ENCODE measurements around the gene NAMPT. TPM values are rescaled to one million over a fixed set of nuclear protein-coding genes. Genes with fewer than 3 reads are reported as not detected.

NAMPT gene
- total and polyA plus RNA-seq, 9 of the 15 experiments (the other 6 are each of a cell fraction or from before 2014, with no cell fraction given) = 41.1 to 160 (median 106) TPM

DNA sequence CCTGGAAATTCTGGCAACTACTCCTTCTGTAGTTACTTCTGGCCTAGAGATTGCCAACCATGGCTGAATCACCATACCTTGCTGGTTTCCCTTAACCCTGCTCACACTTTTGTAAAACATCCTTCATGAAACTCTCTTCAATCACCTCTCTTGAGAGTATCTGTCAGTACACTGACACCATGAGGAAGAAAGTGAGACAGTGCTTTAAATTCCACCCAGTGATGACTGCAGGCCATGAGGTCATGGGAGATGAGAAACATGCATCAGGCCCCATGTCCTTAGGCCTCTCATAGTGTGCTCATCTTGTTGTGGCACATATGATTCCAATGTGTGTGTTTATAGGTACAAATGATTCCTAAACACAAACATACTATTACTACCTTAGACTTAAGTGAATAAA lies 24.6 kb upstream of the NAMPT start:
- DNase-seq (ENCODE audit: extremely low read depth in 1 of 4, low spot score in 3 of 4) (no peak), FAIRE-seq (no peak), ATAC-seq (0 out of 3 replicates have a peak, but pooled peaks have one; percentile 27)
- Histone ChIP-seq H3K79me2 (ENCODE audit: control insufficient read depth, insufficient read depth, low read length) (no peaks in the 10 kb centered on the region), H3K9me1 (ENCODE audit: control insufficient read depth, insufficient read depth, low read length) (no peaks in the 10 kb centered on the region), H3K4me2 (ENCODE audit: insufficient read depth, low read length) (no peak overlapping the region), H3K27ac (ENCODE audit: extremely low read depth, low read depth, low read length) (no peak overlapping the region), H4K20me1 (replicated peaks; ENCODE audit: control insufficient read depth, insufficient read depth, low read length) (no peaks in the 10 kb centered on the region), H2AFZ (ENCODE audit: low read depth, low read length) (no peak overlapping the region), H3K4me3 (no peak overlapping the region), H3K9ac (ENCODE audit: insufficient read depth in 1 of 2, low read depth in 2 of 2, low read length in 2 of 2) (no peak overlapping the region), H3K4me1 (replicated peaks in 1 of 2; ENCODE audit: control insufficient read depth in 2 of 2, insufficient read depth in 2 of 2, low read length in 2 of 2) (no peaks in the 10 kb centered on the region), H3K36me3 (ENCODE audit: control insufficient read depth, insufficient read depth, low read length) (no peaks in the 10 kb centered on the region), H3K27me3 (ENCODE audit: control insufficient read depth in 2 of 2, insufficient read depth in 2 of 2, low read length in 2 of 2) (no peaks in the 10 kb centered on the region), H3K9me3 (replicated peaks; ENCODE audit: control insufficient read depth, insufficient read depth, low read depth, low read length) (no peaks in the 10 kb centered on the region)
- CTCF ChIA-PET (ENCODE audit: low intra/inter-chr PET ratio) = no interaction called here
- in situ Hi-C loops (cut with MboI) (no loop called here), intact Hi-C loops (cut with micrococcal nuclease) (no loop called here)
- BruUV-seq (replicated peaks) = no TSS peak
- POLR2A ChIA-PET = interaction anchor here (0.5 kb wide), 1 partner anchor 230 kb away, joined by 3 read pairs; no protein-coding TSS in a partner anchor
- TF ChIP-seq RAD21 (CRISPR knock-in tag; conservative IDR thresholded peaks at IDR 0.05 in 1 of 2, IDR thresholded peaks at IDR 0.05 in 1 of 2) (peak in 1 of 2 experiments; percentile 17; a peak in 2 of 4 replicates), BDP1 (IDR thresholded peaks at IDR 0.05; ENCODE audit: insufficient read depth, insufficient read length) (no peak), BRF2 (IDR thresholded peaks at IDR 0.05; ENCODE audit: borderline replicate concordance, insufficient read depth, insufficient read length) (no peak)
- TF ChIP-seq, protein P1, sequence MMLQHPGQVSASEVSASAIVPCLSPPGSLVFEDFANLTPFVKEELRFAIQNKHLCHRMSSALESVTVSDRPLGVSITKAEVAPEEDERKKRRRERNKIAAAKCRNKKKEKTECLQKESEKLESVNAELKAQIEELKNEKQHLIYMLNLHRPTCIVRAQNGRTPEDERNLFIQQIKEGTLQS (IDR thresholded peaks at IDR 0.05) = peak; percentile 17; the same call in 1 of the 2 replicates
- TF ChIP-seq, protein P1 (CRISPR knock-in tag; conservative IDR thresholded peaks at IDR 0.05) = no peak

Measured in K562 (cell line).